ENCODE measurements around the gene SRXN1. TPM values are rescaled to one million over a fixed set of nuclear protein-coding genes. Genes with fewer than 3 reads are reported as not detected.

The SRXN1 gene
- total RNA-seq, 1 donor from 2014 or later = 17.7 TPM

- H2AFZ ChIP-seq (ENCODE audit: low read depth, low read length) = peak within 1 kb of the TSS; percentile 34
- Mint-ChIP-seq H3K4me1 (ENCODE audit: low read depth, unreplicated experiment) (no peaks in the 10 kb centered on the region), H3K27ac (ENCODE audit: unreplicated experiment) (no peak within 1 kb of the TSS), H3K9me3 (ENCODE audit: unreplicated experiment) (peaks cover 3% of the 10 kb centered on the region), H3K4me3 (ENCODE audit: unreplicated experiment) (peak within 1 kb of the TSS; percentile 34), H3K27me3 (ENCODE audit: low read depth, unreplicated experiment) (peaks cover 64% of the 10 kb centered on the region), H3K36me3 (ENCODE audit: low read depth, unreplicated experiment) (no peaks in the 10 kb centered on the region)
- no peaks in the 10 kb centered on the region for H3K4me1 ChIP-seq (ENCODE audit: insufficient read depth, low read length)
- peaks cover 47% of the 10 kb centered on the region for H3K27me3 ChIP-seq (ENCODE audit: insufficient read depth, low read length)
- no peaks in the 10 kb centered on the region for H3K79me2 ChIP-seq (ENCODE audit: insufficient read depth, low read length)
- no peak for TF ChIP-seq EZH2 (IDR thresholded peaks at IDR 0.05; ENCODE audit: insufficient read depth, low read length)
- TF ChIP-seq CTCF (IDR thresholded peaks at IDR 0.05; ENCODE audit: insufficient read depth, low read depth, low read length) = no peak
- H3K9ac ChIP-seq (ENCODE audit: low read length) = no peak within 1 kb of the TSS
- H3K4me3 ChIP-seq (ENCODE audit: insufficient read depth, low read depth, low read length) = no peak within 1 kb of the TSS
- DNase-seq (ENCODE audit: low read depth) = no peak
- H3K27ac ChIP-seq (ENCODE audit: low read depth, low read length) = no peak within 1 kb of the TSS
- H3K4me2 ChIP-seq (ENCODE audit: low read length) = peak within 1 kb of the TSS; percentile 15
- FAIRE-seq = no peak
- H4K20me1 ChIP-seq (ENCODE audit: insufficient read depth, low read length) = no peaks in the 10 kb centered on the region
- H3K9me3 ChIP-seq (ENCODE audit: insufficient read depth, low read depth, low read length) = no peaks in the 10 kb centered on the region
- no peaks in the 10 kb centered on the region for H3K36me3 ChIP-seq (ENCODE audit: insufficient read depth, low read length)
Measured at GRCh38 chr20:610130-611046, 42.6 kb downstream of the SRXN1 start, which contains the start of gene TCF15. TSS of gene TCF15 (minus strand) at chr20:610309. CDS start at chr20:610237, 72 bp downstream.

- Histone ChIP-seq H3K27ac (ENCODE audit: low read depth, low read length) (no peak overlapping the region), H3K79me2 (ENCODE audit: insufficient read depth, low read length) (no peaks in the 10 kb centered on the region), H3K9ac (ENCODE audit: low read length) (no peak overlapping the region), H3K36me3 (ENCODE audit: insufficient read depth, low read length) (no peaks in the 10 kb centered on the region), H3K9me3 (ENCODE audit: insufficient read depth, low read depth, low read length) (no peaks in the 10 kb centered on the region), H3K4me1 (ENCODE audit: insufficient read depth, low read length) (no peaks in the 10 kb centered on the region), H3K27me3 (ENCODE audit: insufficient read depth, low read length) (peaks cover 43% of the 10 kb centered on the region), H2AFZ (ENCODE audit: low read depth, low read length) (peak overlapping the region; percentile 26), H3K4me3 (ENCODE audit: insufficient read depth, low read depth, low read length) (no peak overlapping the region), H4K20me1 (ENCODE audit: insufficient read depth, low read length) (no peaks in the 10 kb centered on the region), H3K4me2 (ENCODE audit: low read length) (no peak overlapping the region)
- TF ChIP-seq CTCF (IDR thresholded peaks at IDR 0.05; ENCODE audit: insufficient read depth, low read depth, low read length) (no peak), EZH2 (IDR thresholded peaks at IDR 0.05; ENCODE audit: insufficient read depth, low read length) (peak; percentile 83)
- H3K36me3 Mint-ChIP-seq (ENCODE audit: low read depth, unreplicated experiment) = no peaks in the 10 kb centered on the region
- peaks cover 3% of the 10 kb centered on the region for H3K9me3 Mint-ChIP-seq (ENCODE audit: unreplicated experiment)
- H3K4me1 Mint-ChIP-seq (ENCODE audit: low read depth, unreplicated experiment) = no peaks in the 10 kb centered on the region
- no peak for FAIRE-seq
- H3K27me3 Mint-ChIP-seq (ENCODE audit: low read depth, unreplicated experiment) = peaks cover 61% of the 10 kb centered on the region
- no peak for DNase-seq (ENCODE audit: low read depth)
- H3K27ac Mint-ChIP-seq (ENCODE audit: unreplicated experiment) = no peak overlapping the region
- no peak overlapping the region for H3K4me3 Mint-ChIP-seq (ENCODE audit: unreplicated experiment)
Measured at GRCh38 chr20:609371-609964, 43.5 kb downstream of the SRXN1 start.
